ENCODE results near the gene TNNI3.

Gene TNNI3

DNA sequence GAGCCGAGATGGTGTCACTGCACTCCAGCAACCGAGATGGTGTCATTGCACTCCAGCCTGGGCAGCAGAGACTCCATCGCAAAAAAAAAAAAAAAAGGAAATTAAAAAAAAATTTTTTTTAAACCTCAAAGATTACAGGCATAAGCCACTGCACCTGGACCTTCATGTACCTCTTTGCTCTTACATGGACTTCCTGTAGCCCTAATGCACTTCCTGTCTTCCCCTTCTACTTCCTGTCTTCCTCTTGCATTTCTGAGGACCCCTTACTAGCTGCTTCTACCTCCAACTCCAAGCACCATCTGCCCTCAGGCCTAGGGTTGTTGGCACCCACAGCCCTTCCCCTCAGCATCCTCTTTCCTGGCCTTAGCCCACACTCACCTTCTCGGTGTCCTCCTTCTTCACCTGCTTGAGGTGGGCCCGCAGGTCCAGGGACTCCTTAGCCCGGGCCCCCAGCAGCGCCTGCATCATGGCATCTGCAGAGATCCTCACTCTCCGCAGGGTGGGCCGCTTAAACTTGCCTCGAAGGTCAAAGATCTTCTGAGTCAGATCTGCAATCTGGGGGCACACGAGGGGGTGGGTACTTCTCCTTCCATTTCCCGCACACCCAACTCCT is 3.8 kb downstream of the TNNI3 start:
- DNase-seq, result no peak
- in situ Hi-C loops (cut with HindIII; ENCODE audit: low pct_ligation_motif_present, low pct_unique_long_range_greater_than_20kb, low sequenced_read_pairs), result no loop called here

DNA sequence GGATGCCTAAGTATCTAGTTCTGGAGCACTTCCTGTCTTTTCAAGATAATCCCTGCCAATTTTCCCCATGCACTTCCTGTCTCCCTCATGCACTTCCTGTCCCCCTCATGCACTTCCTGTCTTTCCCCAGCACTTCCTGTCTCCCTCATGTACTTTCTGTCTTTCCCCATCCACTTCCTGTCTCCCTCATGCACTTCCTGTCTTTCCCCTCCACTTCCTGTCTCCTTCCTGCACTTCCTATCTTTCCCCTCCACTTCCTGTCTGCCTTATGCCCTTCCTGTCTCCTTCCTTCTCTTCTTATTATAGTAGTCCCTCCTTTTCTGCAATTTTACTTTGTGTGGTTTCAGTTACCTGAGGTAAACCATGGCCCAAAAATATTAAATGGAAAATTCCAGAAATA is 5.5 kb downstream of the TNNI3 start:
- no peak for DNase-seq
- in situ Hi-C loops (cut with HindIII; ENCODE audit: low pct_ligation_motif_present, low pct_unique_long_range_greater_than_20kb, low sequenced_read_pairs), result no loop called here

DNA sequence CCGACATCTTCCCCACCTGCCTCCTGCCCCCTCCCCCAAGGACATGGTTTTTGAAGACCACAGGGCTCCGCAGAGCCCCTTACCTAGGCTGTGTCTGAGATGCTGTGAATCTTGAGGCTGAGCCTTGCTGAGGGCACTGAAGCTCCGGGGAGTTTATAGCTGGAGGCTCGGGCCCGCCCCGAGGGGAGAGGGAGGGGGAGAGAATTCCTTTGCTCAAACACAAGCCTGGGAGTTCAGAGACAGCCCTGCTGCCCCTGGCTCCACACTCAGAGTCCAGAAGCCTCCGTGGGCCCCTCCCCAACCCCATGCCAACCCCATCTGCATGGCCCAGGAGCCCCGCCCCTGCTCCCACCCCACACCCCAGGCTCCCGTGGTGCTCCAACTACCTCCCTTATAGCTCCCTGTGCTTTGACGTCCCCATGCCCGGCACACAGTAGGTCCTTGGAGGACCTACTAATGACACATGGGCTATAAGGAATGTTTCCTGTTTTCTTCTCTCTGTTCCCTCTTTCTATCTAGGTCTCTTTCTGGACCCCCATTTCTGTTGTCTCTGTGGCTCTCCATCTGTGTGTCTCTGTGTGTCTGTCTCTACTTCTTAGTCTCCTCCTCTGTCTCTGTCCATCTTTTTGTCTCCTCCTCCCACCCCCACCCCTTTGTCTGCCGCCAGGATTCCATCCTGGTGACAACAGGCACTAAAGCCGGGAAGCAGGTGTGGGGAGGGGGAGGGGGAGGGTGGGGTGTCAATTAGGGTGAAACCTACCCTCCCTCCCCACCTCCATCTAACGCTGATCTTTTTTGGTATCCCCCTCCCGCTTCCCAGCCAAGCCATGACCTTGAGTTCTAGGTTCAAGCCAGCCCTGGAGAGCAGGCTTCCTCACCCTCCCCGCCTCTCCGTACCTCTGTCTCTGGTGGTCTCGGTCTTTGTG is 8.2 kb downstream of the TNNI3 start, which contains the start of gene TNNT1:
Gene TNNT1 (minus strand): TSS at position 129 of the 926 bp plus-strand sequence. CDS start 2,049 bp downstream, outside the sequence.
- in situ Hi-C loops (cut with HindIII; ENCODE audit: low pct_ligation_motif_present, low pct_unique_long_range_greater_than_20kb, low sequenced_read_pairs), result no loop called here
- DNase-seq, result no peak

DNA sequence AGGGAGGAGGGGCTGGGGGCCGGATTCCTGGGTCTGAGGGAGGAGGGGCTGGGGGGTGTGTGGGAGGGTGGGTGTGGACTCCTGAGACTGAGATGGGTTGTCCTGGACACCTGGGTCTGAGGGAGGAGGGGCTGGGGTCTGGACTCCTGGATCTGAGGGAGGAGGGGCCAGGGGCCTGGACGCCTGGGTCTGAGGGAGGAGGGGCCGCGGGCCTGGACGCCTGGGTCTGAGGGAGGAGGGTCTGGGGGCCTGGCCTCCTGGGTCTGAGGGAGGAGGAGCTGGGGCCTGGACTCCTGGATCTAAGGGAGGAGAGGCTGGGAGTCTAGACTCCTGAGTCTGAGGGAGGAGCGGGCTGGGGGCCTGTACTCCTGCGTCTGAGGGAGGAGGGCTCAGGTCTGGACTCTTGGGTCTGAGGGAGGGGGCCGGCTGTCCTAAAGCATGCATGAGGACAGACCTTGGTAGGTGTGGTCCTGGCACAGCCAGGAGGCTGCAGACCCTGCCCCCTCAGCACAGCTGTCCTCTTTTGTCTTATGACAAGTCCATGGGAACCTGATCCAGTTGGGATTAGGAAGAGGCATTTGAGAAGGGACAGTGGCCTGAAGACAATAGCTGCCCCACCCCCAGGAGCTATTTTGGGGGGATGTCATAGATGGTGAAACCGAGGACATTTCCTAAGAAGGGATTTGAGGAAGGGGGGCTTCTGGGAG is 9.8 kb downstream of the TNNI3 start:
- in situ Hi-C loops (cut with HindIII; ENCODE audit: low pct_ligation_motif_present, low pct_unique_long_range_greater_than_20kb, low sequenced_read_pairs), result no loop called here
- no peak for DNase-seq

DNA sequence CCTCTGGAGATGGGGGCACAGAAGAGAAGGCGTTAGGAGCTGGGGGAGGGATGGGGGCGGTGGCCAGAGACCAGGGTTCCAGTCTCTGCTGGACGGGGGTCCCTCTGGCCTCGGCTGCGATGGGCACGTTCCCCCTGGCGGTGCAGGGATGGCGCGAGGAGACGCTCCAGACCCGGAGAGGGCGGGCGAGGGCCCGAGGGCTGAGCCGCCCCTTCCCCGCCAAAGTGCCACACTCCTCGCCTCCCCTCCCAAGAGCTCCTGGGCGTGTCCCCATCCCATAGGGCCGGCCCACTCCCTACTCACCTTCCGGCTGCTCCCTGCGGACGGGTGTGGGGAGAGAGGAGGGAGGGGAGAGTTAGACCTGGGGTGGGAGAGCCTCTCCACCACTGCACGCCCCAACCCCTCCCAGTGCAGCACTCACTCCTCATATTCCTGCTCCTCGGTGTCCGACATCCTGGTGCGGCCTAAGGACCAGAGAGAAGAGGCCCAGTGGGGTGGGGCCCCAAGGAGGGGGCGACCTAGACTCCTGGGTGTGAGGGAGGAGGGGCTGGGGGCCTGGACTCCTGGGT is 10.7 kb downstream of the TNNI3 start:
- in situ Hi-C loops (cut with HindIII; ENCODE audit: low pct_ligation_motif_present, low pct_unique_long_range_greater_than_20kb, low sequenced_read_pairs), result no loop called here
- peak; percentile 69 for DNase-seq

DNA sequence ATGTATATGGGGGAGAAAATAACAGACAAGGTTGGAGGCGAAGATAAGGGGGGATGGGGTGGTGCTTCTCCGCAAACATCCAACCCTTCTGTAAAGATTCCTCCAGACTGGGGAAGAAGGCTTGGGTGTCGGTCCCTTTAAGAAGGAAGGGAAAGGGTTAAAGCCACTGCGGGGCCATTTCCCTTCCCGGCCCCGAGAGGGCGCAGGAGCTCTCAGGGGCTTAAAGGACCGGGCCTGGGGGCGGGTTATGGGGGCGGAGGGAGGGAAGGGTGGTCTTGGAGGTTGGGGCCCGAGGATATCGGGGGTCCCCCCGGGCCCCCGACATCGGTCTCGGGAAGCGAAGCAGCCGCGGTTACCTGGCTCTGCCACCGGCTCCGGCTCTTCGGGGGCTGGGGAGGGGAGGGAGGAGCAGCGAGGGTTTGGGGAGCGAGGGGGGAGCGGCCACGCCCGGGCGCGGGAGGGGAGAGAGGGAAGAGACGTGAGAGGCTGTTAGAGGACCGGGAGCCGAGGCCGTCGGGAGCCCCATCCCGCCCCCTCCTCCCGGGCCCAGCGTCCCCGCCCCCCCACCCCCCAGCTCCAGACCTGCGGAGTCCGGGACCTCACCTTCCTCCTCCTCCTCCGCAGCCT is 11.3 kb downstream of the TNNI3 start:
- DNase-seq, result peak; percentile 62
- in situ Hi-C loops (cut with HindIII; ENCODE audit: low pct_ligation_motif_present, low pct_unique_long_range_greater_than_20kb, low sequenced_read_pairs), result no loop called here

DNA sequence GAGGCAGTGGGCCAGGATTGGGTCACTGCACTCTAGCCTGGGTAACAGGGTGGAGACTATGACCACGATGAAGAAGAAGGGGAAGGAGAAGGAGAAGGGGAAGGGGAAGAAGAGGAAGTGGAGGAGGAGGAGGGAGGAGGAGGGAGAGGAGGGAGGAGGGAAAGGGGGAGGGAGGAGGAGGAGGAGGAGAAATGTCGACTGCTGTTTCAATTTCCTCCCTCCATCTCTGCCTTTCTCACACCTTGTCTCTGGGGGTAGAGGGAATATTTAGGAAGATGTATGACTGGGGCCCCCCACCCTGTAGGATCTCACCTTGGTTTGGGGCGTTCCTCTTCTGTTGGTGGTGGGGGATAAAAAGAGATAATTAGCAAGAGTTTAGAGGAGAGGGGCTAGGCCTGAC is 12.3 kb downstream of the TNNI3 start:
- DNase-seq, result no peak
- in situ Hi-C loops (cut with HindIII; ENCODE audit: low pct_ligation_motif_present, low pct_unique_long_range_greater_than_20kb, low sequenced_read_pairs), result no loop called here

DNA sequence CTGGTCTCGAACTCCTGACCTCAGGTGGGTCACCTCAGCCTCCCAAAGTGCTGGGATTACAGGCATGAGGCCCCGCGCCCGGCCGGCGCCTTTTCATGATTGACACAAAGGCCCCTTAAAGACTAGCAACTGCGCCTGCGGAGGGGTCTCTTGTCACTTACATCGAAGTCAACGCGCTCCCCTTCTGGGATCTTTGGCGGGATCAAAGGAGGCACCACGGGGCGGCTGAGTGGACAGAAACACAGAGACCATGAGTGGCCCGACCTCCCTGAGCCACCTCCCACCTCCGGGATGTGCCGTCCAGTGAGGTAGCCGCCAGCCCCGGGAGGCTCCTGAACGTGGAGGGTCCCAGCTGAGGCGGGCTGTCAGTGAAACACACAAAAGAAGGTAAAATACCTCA is 15.8 kb downstream of the TNNI3 start:
- in situ Hi-C loops (cut with HindIII; ENCODE audit: low pct_ligation_motif_present, low pct_unique_long_range_greater_than_20kb, low sequenced_read_pairs), result no loop called here
- DNase-seq, result no peak

DNA sequence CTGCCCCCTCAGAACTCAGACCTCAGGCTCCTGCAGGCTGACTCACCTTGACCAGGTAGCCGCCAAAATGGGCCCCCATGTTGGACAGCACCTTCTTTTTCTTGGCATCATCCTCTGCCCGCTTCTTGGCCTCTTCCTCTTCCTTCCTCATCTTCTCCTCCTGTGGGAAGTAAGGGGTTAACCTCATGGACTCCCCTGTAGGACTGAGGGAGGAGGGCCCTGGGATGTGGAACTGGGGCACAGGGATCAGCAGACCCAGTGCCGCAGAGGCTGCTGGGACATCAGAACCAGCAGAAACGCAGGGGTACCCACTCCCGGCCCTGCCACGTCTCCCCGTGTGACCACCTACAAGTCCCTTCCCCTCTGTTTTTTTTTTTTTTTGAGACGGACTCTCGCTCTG is 19.6 kb downstream of the TNNI3 start:
- no peak for DNase-seq
- in situ Hi-C loops (cut with HindIII; ENCODE audit: low pct_ligation_motif_present, low pct_unique_long_range_greater_than_20kb, low sequenced_read_pairs), result no loop called here

DNA sequence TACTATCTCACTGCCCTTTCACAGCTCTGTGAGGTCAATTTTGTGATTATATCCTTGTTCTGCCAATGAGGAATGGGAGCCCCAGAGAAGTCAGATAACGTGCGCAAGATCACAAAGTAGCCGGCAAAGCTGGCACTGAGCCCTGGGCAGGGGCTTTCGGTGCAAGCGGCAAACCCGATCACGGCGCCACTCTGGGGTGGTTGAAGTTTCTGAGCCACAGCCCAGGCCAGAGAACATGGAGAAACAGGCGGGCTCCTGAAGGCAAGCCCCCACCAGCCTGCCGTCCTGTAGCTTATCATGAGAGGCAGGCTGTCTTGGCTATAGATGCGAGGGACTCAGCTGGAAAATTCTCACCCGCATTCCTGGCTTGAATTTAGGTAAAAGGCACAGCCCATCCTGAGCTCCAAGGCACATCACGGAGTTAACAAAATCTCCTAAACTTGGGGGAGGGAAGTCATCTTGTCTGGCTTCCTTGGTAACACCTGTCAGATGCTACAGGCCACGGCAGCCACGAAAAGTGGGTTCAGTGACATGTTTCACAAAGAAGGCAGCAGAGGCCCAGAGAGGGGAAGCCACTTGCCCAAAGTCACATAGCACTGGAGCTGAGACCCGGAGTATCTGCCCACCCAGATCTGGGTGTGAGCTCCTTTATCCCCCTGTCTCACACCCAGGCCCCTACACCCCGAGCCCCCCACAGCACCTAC is 21.0 kb downstream of the TNNI3 start:
- in situ Hi-C loops (cut with HindIII; ENCODE audit: low pct_ligation_motif_present, low pct_unique_long_range_greater_than_20kb, low sequenced_read_pairs), result no loop called here
- no peak for DNase-seq

DNA sequence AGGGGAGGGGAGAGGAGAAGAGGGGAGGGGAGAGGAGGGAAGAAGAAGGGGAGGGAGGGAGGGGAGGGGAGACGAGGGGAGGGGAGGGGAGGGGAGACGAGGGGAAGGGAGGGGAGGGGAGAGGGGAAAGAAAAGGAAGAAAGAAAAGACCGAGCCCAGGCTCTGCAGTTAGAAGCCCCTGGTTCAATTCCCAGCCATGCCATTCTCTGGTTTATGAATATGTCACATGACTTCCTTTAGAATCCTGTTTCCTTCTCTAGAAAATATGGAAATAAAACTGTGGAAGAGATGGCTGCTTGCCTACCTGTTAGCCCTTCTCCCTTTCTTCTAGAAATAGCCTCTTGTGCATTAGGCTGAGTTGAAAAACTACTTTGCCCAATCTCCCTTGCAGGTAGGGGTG is 22.8 kb downstream of the TNNI3 start:
- in situ Hi-C loops (cut with HindIII; ENCODE audit: low pct_ligation_motif_present, low pct_unique_long_range_greater_than_20kb, low sequenced_read_pairs), result no loop called here
- no peak for DNase-seq

DNA sequence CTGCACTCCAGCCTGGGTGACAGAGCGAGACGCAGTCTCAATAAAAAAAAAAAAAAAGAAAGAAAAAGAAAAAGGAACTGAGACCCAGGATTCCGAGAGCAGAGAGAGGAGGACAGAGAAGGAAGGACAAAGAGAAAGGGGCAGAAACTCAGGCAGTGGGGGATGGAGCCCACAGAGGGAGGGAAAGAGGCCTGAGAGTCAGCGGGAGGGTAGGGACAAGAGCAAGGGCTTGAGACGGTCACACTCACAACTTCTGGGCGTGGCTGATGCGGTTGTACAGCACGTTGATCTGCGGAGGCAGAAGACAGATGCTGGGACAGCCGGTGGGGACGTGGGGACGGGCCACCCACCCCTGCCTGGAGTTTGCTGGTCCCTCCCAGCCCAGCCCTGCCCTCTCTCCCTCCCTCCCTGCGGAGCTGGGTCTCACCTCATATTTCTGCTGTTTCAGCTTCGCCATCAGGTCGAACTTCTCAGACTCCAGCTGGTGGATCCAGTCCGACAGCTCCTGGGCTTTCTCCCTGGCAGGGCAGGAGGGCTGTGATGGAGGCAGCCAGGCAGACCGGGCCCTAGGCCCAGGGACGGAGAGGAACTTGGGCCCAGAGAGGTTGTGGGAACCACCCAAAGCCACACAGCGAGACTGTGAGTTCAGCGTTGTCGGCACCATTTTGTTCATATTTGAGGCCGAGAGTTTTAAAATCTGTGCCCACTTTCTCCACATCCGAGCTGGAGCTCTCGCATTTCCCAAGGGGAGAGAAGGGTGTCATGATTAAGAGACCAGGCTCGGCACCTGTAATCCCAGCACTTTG is 23.7 kb downstream of the TNNI3 start:
- in situ Hi-C loops (cut with HindIII; ENCODE audit: low pct_ligation_motif_present, low pct_unique_long_range_greater_than_20kb, low sequenced_read_pairs), result no loop called here
- no peak for DNase-seq

DNA sequence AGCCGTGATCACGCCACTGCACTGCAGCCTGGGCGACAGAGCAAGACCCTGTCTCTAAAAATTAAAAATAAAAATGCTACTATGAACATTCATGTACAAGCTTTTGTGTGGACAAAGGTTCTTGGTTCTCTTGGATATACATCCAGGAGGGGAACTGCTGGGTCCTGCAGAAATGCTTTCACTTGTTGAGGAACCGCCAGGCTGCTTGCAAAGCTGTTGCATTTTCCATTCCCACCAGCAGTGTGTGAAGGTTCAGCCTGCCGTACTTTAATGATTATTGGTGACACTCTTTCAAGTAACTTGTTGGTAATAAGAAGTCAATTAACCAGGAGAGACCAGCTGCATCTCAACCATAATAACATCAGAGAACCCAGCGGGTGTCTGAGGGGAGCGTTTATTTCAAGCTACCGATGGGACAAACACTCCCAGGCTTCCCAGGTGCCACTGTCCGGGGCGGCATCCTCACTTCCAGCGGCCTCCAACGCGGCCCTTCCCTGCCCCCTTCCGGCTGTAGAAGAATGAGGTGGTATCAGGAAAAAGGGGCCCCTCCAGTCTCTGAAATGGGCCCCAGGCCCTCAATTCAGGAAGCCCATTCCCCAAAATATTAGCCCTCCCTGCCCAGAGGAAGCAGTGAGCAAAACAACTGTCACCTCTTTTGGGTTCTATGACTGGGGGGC is 24.9 kb downstream of the TNNI3 start:
- no peak for DNase-seq
- in situ Hi-C loops (cut with HindIII; ENCODE audit: low pct_ligation_motif_present, low pct_unique_long_range_greater_than_20kb, low sequenced_read_pairs), result no loop called here

DNA sequence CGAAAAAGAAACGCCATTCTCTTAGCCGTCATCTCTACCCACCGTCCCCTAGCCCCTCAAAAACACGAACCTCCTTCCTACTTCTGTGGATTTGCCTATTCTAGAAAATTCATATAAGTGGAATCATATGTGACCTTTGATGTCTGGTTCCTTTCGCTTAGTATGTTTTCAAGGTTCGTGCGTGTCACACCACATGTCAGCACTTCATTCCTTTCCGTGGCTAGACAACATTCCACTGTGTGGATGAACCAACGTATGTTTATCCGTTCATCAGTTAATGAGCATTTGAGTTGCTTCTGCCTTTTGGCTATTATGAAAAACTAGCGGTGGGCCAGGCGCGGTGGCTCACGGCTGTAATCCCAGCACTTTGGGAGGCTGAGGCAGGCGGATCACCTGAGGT is 26.1 kb downstream of the TNNI3 start:
- no peak for DNase-seq
- in situ Hi-C loops (cut with HindIII; ENCODE audit: low pct_ligation_motif_present, low pct_unique_long_range_greater_than_20kb, low sequenced_read_pairs), result no loop called here

DNA sequence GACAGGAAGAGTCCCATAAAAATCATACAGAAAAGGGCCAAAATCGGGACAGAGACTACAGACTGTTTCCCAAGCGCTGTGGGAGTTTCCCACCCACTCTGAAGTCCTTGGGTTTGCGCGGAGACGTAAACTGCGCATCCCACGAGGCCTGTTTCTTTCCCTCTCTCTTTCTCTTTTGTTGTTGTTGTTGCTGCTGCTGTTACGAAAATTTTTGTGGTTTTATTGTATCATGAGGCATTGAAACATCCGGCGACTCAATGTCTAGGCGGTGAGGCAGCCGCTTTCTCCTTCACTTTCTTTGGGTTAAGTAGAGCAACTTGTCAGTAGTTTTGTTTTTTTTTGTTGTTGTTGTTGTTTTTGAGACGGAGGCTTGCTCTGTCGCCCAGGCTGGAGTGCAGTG is 38.5 kb downstream of the TNNI3 start:
- in situ Hi-C loops (cut with HindIII; ENCODE audit: low pct_ligation_motif_present, low pct_unique_long_range_greater_than_20kb, low sequenced_read_pairs), result no loop called here
- DNase-seq, result no peak

DNA sequence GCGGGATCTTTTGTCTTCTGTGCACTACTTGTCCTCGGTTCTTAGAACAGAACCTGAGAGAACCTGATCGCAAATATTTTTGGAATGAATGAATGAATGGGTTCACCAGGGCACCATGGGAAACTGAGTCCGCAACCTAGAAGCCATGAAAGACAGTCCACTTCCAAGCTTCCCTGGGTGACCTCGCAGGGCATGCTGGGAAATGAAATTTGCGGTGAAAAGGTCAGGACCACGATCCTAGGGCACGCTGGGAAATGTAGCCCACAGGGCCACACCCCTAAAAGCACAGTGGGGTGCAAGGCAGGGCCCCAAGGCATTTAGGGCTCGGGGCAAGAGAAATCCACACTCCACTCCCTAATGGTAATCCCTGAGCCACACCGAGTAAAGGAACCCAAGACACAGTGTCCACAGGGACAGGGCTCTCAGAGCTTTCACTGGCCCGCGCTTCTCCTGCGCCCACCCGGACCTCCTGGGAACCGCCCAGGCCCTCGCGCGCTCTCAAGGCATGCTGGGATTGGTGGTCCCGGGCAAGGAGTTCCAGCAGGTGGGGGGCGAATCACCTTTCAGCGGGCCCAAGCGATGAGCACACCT is 39.0 kb downstream of the TNNI3 start:
- in situ Hi-C loops (cut with HindIII; ENCODE audit: low pct_ligation_motif_present, low pct_unique_long_range_greater_than_20kb, low sequenced_read_pairs), result no loop called here
- DNase-seq, result no peak
